Measurements from ENCODE around the gene PLA2G4E. TPM values are rescaled to one million over a fixed set of nuclear protein-coding genes. Genes with fewer than 3 reads are reported as not detected.

Gene PLA2G4E
- total and polyA plus RNA-seq, 2 of the 13 experiments (the other 11 are each of a cell fraction or from before 2014, with no cell fraction given), result not detected

GRCh38 chr15:41945221-41945620 is 75.6 kb downstream of the PLA2G4E start (continued):
- TF ChIP-seq ETS1 (CRISPR knock-in tag; IDR thresholded peaks at IDR 0.05) (no peak), ZBTB49 (CRISPR knock-in tag; IDR thresholded peaks at IDR 0.05; ENCODE audit: borderline replicate concordance) (no peak), ZFP82 (CRISPR knock-in tag; IDR thresholded peaks at IDR 0.05; ENCODE audit: borderline replicate concordance) (no peak), ZNF34 (CRISPR knock-in tag; IDR thresholded peaks at IDR 0.05; ENCODE audit: borderline replicate concordance) (no peak), ZMYM3 (CRISPR knock-in tag; IDR thresholded peaks at IDR 0.05) (no peak), ZFP90 (CRISPR knock-in tag; IDR thresholded peaks at IDR 0.05; ENCODE audit: borderline replicate concordance) (no peak), SIN3A (IDR thresholded peaks at IDR 0.05; ENCODE audit: borderline replicate concordance, low read depth, low read length) (no peak), GABPA (IDR thresholded peaks at IDR 0.05; ENCODE audit: low read depth, low read length) (no peak), GABPA (CRISPR knock-in tag; IDR thresholded peaks at IDR 0.05; ENCODE audit: low read depth) (no peak)

GRCh38 chr15:41944313-41944940 is 76.4 kb downstream of the PLA2G4E start:
- peak; percentile 70 for DNase-seq (ENCODE audit: low spot score)
- WGBS (ENCODE audit: low lambda C conversion rate), result 37% methylated on average over 8 of the region's 8 CpGs
- no peaks in the 10 kb centered on the region for H4K20me1 ChIP-seq (ENCODE audit: insufficient read depth, low read length)
- peaks cover 16% of the 10 kb centered on the region for H3K4me1 ChIP-seq (ENCODE audit: insufficient read depth, low read length)
- BruUV-seq (replicated peaks), result no TSS peak
- CTCF ChIA-PET (ENCODE audit: low intra/inter-chr PET ratio, low total read pairs), result no interaction called here
- H3K4me3 ChIP-seq (replicated peaks in 1 of 3; ENCODE audit: insufficient read depth in 1 of 3, low read depth in 2 of 3, low read length in 3 of 3), result no peak overlapping the region
- in situ Hi-C loops (cut with HindIII; ENCODE audit: extremely low pct_ligation_motif_present, low pct_unique_long_range_greater_than_20kb) (no loop called here), intact Hi-C loops (cut with micrococcal nuclease; ENCODE audit: unreplicated experiment) (no loop called here)
- H3K79me2 ChIP-seq (ENCODE audit: insufficient read depth, low read length), result no peaks in the 10 kb centered on the region
- H3K27me3 ChIP-seq (ENCODE audit: control insufficient read depth in 1 of 2, insufficient read depth in 2 of 2, low read length in 2 of 2), result no peaks in the 10 kb centered on the region
- POLR2A ChIA-PET, result interaction anchor here (0.8 to 1.0 kb wide), 2 partner anchors 17 to 28 kb away, joined by 4 read pairs; partner anchors contain the start of gene EHD4
- H2AFZ ChIP-seq (ENCODE audit: low read length), result no peak overlapping the region
- peak; percentile 89 for ATAC-seq
- peak; percentile 15 for FAIRE-seq
- no peak overlapping the region for H3K9ac ChIP-seq (ENCODE audit: insufficient read depth, low read depth, low read length)
- H3K9me3 ChIP-seq (ENCODE audit: low read length), result no peaks in the 10 kb centered on the region
- peak overlapping the region; percentile 15; the same call in 1 of the 2 replicates for H3K4me2 ChIP-seq (ENCODE audit: low read depth, low read length)
- no peak overlapping the region for H3K27ac ChIP-seq (ENCODE audit: extremely low read length, insufficient read depth, low read length)
- peaks cover 2 to 6% of the 10 kb centered on the region in 2 experiments; a peak in 2 of 5 replicates for H3K36me3 ChIP-seq (replicated peaks in 1 of 2; ENCODE audit: control insufficient read depth in 1 of 2, insufficient read depth in 2 of 2, low read length in 2 of 2)
- TF ChIP-seq NR2F6 (IDR thresholded peaks at IDR 0.05), result no peak
- TF ChIP-seq NR2F6 (CRISPR knock-in tag; IDR thresholded peaks at IDR 0.05), result no peak
- peak; percentile 21; the same call in 1 of the 2 replicates for TF ChIP-seq KAT8 (CRISPR knock-in tag; IDR thresholded peaks at IDR 0.05)
- no peak for TF ChIP-seq SP1 (IDR thresholded peaks at IDR 0.05)
- TF ChIP-seq SP1 (CRISPR knock-in tag; IDR thresholded peaks at IDR 0.05), result no peak
- TF ChIP-seq ATF3 (CRISPR knock-in tag; IDR thresholded peaks at IDR 0.05), result peak; percentile 61; the same call in 1 of the 2 replicates
- no peak for TF ChIP-seq TGIF2 (CRISPR knock-in tag; IDR thresholded peaks at IDR 0.05)
- TF ChIP-seq ZFP37 (CRISPR knock-in tag; IDR thresholded peaks at IDR 0.05; ENCODE audit: borderline replicate concordance), result no peak
- TF ChIP-seq GATAD2A (CRISPR knock-in tag; IDR thresholded peaks at IDR 0.05), result 0 out of 2 replicates have a peak, but pooled peaks have one; percentile 17
- TF ChIP-seq ADNP (CRISPR knock-in tag; IDR thresholded peaks at IDR 0.05), result no peak
- TF ChIP-seq ZNF382 (CRISPR knock-in tag; IDR thresholded peaks at IDR 0.05; ENCODE audit: borderline replicate concordance), result no peak
- TF ChIP-seq TBX2 (CRISPR knock-in tag; IDR thresholded peaks at IDR 0.05; ENCODE audit: borderline replicate concordance), result no peak
- no peak for TF ChIP-seq HES4 (CRISPR knock-in tag; IDR thresholded peaks at IDR 0.05; ENCODE audit: borderline replicate concordance)
- peak; percentile 69; the same call in 1 of the 2 replicates for TF ChIP-seq ZBTB38 (CRISPR knock-in tag; IDR thresholded peaks at IDR 0.05)
- TF ChIP-seq SATB2 (CRISPR knock-in tag; IDR thresholded peaks at IDR 0.05), result no peak

All from HepG2 (cell line).